Measurements from ENCODE around the gene HS6ST3. TPM values are rescaled to one million over a fixed set of nuclear protein-coding genes. Genes with fewer than 3 reads are reported as not detected.
"Not testable (repeated sequence)": the region's sequence is repeated elsewhere in the genome, so short reads cannot be mapped to it uniquely, and the experiment has no call there.

The HS6ST3 gene
- polyA plus RNA-seq, 12 donors, result 0.08 to 1.5 (median 0.30) TPM; not detected in 2

- no peak for DNase-seq
Observed at GRCh38 chr13:96426167-96426566, 336.3 kb downstream of the HS6ST3 start.

DNA sequence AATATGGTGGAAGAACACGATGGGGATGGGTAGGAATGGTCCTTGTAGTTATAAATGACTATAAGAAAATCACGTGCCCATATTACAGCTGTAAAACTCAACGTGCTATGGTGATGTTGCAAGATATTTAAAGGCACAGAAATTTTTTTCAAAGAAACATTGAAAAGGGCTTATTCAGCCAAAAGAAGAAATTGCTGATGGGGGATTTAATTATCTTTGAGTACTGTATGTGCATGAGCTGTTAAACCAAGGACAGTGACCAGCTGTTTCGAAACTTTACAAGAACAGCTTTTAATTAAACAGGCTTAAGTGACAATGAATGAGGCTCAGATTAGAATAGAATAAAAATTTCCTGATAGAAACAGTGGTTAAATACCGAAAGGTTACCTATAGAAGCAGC, 339.0 kb downstream of the HS6ST3 start:
- no peak for DNase-seq

DNA sequence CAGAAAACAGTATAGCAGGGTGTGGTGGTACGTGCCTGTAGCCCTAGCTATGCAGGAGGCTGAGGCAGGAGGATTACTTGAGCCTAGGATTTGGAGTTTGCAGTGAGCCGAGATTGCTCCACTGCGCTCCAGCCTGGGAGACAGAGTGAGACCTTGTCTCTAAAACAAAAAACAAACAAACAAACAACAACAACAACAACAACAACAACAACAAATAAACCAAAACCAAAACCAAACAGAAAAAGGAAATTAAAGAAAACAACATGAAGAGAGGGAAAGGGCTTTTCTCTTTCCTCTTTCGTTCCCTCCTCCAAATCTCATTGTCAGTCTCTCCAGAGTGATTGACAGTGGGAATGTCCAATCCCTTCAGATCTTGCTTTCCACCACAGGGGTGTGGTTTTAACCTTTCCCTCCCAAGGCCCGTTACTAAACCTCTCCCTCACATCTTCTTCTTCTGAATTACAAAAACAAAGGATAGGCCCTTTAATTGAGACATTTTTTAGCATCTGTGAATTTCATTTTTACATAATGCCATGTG, 341.2 kb downstream of the HS6ST3 start:
- DNase-seq, result no peak

- no peak for DNase-seq
Observed at GRCh38 chr13:96444676-96445075, 354.8 kb downstream of the HS6ST3 start.

GRCh38 chr13:96449920-96450319, 360.0 kb downstream of the HS6ST3 start:
- DNase-seq, result no peak

GRCh38 chr13:96450326-96451020, 360.6 kb downstream of the HS6ST3 start:
- no peak for DNase-seq

DNA sequence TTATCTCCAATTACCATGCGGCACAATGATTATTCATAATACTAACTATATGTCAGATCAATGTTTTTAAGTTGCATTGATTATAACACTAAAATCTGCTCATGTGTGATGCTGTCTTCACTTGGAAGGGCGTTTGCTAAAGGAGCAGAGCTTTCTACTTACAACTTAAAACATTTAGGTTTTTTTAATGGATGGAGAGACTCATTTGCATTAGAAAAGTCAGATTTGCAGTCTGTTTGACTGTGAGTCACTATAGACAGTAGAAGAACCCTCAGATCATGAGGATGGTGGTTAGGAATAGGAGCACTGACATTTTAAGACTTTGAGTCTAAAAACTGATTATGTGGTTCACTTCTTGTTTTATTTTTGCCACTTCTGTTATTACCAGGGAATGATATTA, 364.6 kb downstream of the HS6ST3 start:
- no peak for DNase-seq

DNA sequence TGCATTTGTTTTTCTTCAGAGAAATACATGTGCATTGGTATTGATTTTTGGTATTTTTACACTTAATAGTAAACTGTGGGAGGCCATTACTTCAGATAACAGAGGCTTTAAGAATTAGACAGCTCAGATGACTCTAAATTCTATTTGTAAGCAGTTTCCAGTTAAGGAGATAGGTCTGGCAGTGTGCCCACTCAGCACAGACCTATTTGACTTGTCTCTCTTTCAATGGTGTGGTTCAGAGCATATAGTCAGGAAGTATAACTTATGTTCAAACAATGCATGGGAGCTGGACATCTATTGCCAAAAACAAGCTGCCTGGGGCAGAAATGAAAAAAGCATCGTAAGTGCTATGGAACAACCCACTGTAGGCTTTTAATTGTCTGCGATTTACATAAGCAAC, 370.7 kb downstream of the HS6ST3 start:
- no peak for DNase-seq

DNA sequence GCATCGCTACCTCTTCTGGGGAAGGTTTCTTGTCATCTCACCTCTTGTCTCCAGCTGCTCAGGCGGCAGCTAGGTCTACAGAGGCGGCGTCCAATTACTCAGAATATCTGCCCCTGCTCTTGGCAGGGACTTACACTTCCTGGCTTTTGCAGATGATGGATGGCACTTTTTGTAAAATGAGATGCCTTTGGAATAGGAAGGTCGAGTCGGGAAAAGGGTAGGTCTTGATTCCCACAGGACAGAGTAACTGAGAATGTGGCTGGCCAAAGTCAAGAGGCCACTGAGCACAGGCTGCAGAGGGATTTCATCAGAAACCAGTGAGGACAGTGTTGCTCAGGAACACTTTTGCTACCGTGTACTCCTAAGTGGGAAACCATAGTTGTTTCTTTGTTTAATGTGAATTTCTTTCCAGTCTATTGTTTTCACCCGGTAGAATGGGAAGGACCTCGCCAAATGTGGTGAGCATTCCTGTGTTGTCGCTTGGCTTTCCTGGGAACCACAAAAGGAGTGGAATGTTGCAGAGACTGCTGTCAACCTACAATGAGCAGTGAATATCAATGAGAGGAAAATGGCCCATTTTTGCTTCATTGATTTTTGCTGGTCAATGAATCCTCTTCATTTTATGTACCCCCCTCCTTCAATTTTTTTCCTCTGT, 383.7 kb downstream of the HS6ST3 start:
- DNase-seq, result no peak

DNA sequence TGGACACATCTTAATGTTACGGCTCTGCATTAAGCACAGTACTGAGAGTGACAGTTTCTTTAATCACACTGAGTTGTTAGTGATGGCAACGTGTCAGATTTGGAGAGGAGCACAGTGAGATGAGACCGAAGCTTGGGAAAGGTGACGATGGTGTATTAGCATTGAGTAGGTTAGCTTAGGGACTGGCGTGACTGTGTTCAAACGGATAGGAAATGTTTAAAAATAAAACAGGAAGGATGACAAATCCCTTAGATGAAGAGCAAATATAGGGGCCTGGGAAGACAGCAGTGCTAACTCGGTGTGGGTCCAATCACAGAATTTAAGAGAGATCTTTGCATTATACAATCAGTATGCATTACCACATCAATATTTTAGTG, 384.3 kb downstream of the HS6ST3 start:
- no peak for DNase-seq

GRCh38 chr13:96475103-96475502, 385.2 kb downstream of the HS6ST3 start:
- no peak for DNase-seq

- DNase-seq, result no peak
Observed at GRCh38 chr13:96481482-96481881, 391.6 kb downstream of the HS6ST3 start.

- no peak for DNase-seq
Observed at GRCh38 chr13:96490496-96490989, 400.6 kb downstream of the HS6ST3 start.

- DNase-seq, result no peak
Observed at GRCh38 chr13:96491103-96491502, 401.2 kb downstream of the HS6ST3 start.

GRCh38 chr13:96492766-96493165, 402.9 kb downstream of the HS6ST3 start:
- DNase-seq, result no peak

DNA sequence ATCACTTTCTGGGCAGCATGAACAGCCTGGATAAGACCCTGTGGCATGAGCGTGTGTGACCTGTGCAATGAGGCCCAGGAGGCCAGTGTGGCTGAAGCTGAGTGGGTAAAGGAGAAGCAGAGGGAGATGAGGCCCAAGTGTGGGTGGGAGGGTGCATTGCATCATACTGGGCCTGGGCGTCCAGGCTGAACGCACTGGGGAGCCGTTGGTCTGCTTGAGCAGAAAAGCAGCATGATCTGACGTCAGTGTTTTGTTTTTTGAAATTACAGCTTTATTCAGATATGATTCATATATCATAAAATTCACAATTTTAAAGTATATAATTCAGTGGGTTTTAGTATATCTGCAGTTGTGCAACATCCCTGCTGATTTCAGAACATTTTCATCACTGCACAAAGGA, 409.7 kb downstream of the HS6ST3 start:
- no peak for DNase-seq

GRCh38 chr13:96500953-96501352, 411.0 kb downstream of the HS6ST3 start:
- no peak for DNase-seq

DNA sequence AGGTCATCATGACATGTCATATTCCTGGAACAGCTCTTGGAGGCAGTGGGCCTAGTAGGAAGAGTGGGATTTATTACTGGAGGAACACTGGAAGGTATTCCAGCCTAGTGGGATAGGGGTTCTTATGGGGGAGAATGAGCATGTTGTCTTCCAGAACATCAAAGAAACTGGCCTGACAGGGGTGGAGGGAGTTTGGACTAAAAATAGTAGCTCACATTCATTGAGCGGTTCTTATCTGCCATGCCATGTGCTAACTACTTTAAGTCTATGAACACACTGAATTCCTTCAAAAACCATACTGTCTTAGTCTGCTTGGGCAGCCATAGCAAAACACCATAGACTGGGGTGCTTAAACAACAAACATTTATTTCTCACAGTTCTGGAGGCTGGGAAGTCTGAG, 413.6 kb downstream of the HS6ST3 start:
- DNase-seq, result no peak

- no peak for DNase-seq
Observed at GRCh38 chr13:96511587-96511986, 421.7 kb downstream of the HS6ST3 start.

- DNase-seq, result no peak
Observed at GRCh38 chr13:96519380-96519779, 429.5 kb downstream of the HS6ST3 start.

GRCh38 chr13:96524398-96525020, 434.6 kb downstream of the HS6ST3 start:
- DNase-seq, result not testable (repeated sequence)

- DNase-seq, result no peak
Observed at GRCh38 chr13:96525715-96526114, 435.8 kb downstream of the HS6ST3 start.

DNA sequence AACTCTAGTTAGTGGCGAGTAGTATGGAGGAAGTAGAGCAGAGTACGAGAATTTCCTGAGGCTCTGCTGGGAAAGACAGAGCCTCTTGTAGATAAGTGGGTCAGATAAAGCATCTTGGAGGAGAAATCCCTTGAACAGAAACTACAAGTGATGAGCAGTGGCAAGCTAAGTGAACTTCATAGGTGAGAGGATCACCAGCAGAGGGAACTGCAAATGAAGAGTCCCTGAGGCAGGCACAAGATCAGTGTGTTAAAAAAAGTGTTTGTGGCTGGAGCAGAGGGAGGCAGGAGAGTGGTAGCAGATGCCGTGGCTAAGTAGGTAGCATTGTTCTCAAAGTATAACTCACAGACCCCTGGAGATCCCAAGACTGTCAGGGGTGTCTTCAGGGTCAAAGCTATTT, 437.6 kb downstream of the HS6ST3 start:
- no peak for DNase-seq

All from muscle of arm (tissue), 12 donors.